ENCODE measurements around the gene ZDHHC23. TPM values are rescaled to one million over a fixed set of nuclear protein-coding genes. Genes with fewer than 3 reads are reported as not detected.

The ZDHHC23 gene
- total RNA-seq, 1 donor from 2014 or later: 1.0 TPM

DNA sequence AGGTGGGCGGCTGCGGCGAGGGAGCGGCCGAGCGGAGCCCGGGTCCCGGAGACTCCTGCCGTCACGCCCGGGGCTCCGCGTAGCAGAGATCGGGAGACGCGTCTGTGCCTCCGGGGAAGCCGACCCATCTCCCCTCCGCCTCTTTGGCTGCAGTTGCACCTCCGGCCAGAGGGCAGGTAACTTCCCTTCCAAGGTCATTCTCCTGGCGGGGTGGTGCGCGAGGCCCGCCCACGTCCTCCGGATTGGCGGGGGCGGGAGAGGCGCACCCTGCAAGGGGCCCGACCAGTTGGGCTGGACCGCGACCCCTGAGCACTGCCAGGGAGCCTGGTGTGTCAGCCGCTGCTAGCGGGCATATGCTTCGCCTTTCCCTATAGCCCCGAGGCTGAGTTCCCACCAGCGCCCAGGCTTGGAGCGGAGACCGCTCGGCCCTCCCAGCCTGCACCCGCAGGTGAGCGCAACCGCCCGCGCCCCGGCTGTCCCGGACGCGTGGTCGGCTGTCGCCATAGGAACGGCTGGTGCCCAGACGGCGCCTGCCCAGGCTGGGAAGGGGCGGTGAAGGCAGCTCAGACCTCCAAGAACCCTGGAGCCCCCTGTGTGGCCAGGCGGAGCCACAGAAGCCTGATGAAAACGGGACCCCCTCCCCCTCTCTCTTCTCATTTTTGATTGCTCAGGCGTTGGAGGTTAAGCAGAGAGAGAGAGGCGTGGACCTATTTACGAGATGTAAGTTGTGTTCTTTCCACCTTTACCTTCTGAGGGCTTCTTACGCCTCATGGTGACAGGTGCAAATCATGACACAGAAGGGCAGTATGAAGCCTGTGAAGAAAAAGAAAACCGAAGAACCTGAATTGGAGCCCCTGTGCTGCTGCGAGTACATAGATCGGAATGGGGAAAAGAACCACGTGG, 453 bp downstream of the ZDHHC23 start:
- H3K27ac ChIP-seq (ENCODE audit: low read depth, low read length): no peak overlapping the region
- peak overlapping the region; percentile 68 to 82 (median 81) for H3K4me3 ChIP-seq (ENCODE audit: low read length in 3 of 3)
- peak overlapping the region in 2 of 3 donors; percentile 10 to 56 for H3K9ac ChIP-seq (ENCODE audit: low read depth in 1 of 3, low read length in 3 of 3)
- H3K4me1 ChIP-seq (ENCODE audit: control insufficient read depth in 3 of 3, insufficient read depth in 3 of 3, low read length in 3 of 3): peaks cover 5 to 10% (median 7%) of the 10 kb centered on the region in 3 donors
- no peaks in the 10 kb centered on the region for H3K36me3 ChIP-seq (ENCODE audit: control insufficient read depth in 3 of 3, insufficient read depth in 3 of 3, low read length in 3 of 3)
- no peaks in the 10 kb centered on the region for H3K9me3 ChIP-seq (ENCODE audit: control insufficient read depth in 3 of 3, low read length in 3 of 3)
- H3K27me3 ChIP-seq (ENCODE audit: control insufficient read depth in 3 of 3, insufficient read depth in 3 of 3, low read length in 3 of 3): no peaks in the 10 kb centered on the region

- H3K9me3 ChIP-seq (ENCODE audit: control insufficient read depth in 3 of 3, low read length in 3 of 3): no peaks in the 10 kb centered on the region
- no peak overlapping the region for H3K4me3 ChIP-seq (ENCODE audit: low read length in 3 of 3)
- H3K36me3 ChIP-seq (ENCODE audit: control insufficient read depth in 3 of 3, insufficient read depth in 3 of 3, low read length in 3 of 3): peaks cover 0 to 3% (median 0%) of the 10 kb centered on the region in 3 donors
- peaks cover 5 to 12% (median 10%) of the 10 kb centered on the region in 3 donors for H3K4me1 ChIP-seq (ENCODE audit: control insufficient read depth in 3 of 3, insufficient read depth in 3 of 3, low read length in 3 of 3)
- no peak overlapping the region for H3K27ac ChIP-seq (ENCODE audit: low read depth, low read length)
- H3K27me3 ChIP-seq (ENCODE audit: control insufficient read depth in 3 of 3, insufficient read depth in 3 of 3, low read length in 3 of 3): no peaks in the 10 kb centered on the region
- H3K9ac ChIP-seq (ENCODE audit: low read depth in 1 of 3, low read length in 3 of 3): no peak overlapping the region
Observed at GRCh38 chr3:113952921-113953320, 5.1 kb downstream of the ZDHHC23 start.

GRCh38 chr3:113953677-113954076, 5.9 kb downstream of the ZDHHC23 start:
- Histone ChIP-seq H3K4me3 (ENCODE audit: low read length in 3 of 3) (no peak overlapping the region), H3K27ac (ENCODE audit: low read depth, low read length) (no peak overlapping the region), H3K36me3 (ENCODE audit: control insufficient read depth in 3 of 3, insufficient read depth in 3 of 3, low read length in 3 of 3) (peaks cover 0 to 3% (median 2%) of the 10 kb centered on the region in 3 donors), H3K9me3 (ENCODE audit: control insufficient read depth in 3 of 3, low read length in 3 of 3) (no peaks in the 10 kb centered on the region), H3K9ac (ENCODE audit: low read depth in 1 of 3, low read length in 3 of 3) (no peak overlapping the region), H3K27me3 (ENCODE audit: control insufficient read depth in 3 of 3, insufficient read depth in 3 of 3, low read length in 3 of 3) (no peaks in the 10 kb centered on the region), H3K4me1 (ENCODE audit: control insufficient read depth in 3 of 3, insufficient read depth in 3 of 3, low read length in 3 of 3) (peaks cover 2 to 9% (median 2%) of the 10 kb centered on the region in 3 donors)

DNA sequence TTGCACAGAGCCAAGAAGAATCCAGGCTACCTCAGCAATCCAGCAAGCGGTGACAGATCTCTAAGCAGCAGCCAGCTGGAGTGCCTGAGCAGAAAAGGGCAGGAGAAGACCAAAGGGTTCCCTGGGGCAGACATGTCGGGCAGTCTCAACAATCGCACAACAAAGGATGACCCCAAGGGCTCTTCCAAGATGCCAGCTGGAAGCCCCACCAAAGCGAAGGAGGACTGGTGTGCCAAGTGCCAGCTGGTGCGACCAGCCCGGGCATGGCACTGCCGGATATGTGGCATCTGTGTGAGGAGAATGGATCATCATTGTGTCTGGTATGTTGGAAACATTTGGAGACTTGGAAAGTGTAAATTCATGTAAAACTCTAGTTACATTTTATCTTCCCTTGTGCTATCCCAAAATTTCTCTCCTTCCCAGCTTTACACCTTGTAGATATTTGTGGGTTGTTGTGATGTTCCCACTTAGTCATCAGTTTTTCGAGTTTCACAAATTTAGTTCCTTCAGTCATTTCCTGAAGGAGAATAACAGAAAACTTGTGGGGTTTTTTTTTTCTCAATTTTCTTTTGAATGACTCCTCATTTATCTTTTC, 6.4 kb downstream of the ZDHHC23 start:
- Histone ChIP-seq H3K4me3 (ENCODE audit: low read length in 3 of 3) (no peak overlapping the region), H3K9me3 (ENCODE audit: control insufficient read depth in 3 of 3, low read length in 3 of 3) (no peaks in the 10 kb centered on the region)

GRCh38 chr3:113963879-113964278, 16.1 kb downstream of the ZDHHC23 start:
- Histone ChIP-seq H3K9ac (ENCODE audit: low read depth in 1 of 3, low read length in 3 of 3) (no peak overlapping the region), H3K36me3 (ENCODE audit: control insufficient read depth in 3 of 3, insufficient read depth in 3 of 3, low read length in 3 of 3) (peaks cover 0 to 3% (median 0%) of the 10 kb centered on the region in 3 donors), H3K27me3 (ENCODE audit: control insufficient read depth in 3 of 3, insufficient read depth in 3 of 3, low read length in 3 of 3) (no peaks in the 10 kb centered on the region), H3K9me3 (ENCODE audit: control insufficient read depth in 3 of 3, low read length in 3 of 3) (no peaks in the 10 kb centered on the region), H3K4me1 (ENCODE audit: control insufficient read depth in 3 of 3, insufficient read depth in 3 of 3, low read length in 3 of 3) (peaks cover 0 to 2% (median under 1%) of the 10 kb centered on the region in 3 donors), H3K27ac (ENCODE audit: low read depth, low read length) (no peak overlapping the region), H3K4me3 (ENCODE audit: low read length in 3 of 3) (no peak overlapping the region)

More for the DNA sequence above, 6.4 kb downstream of the ZDHHC23 start:
- Histone ChIP-seq H3K27me3 (ENCODE audit: control insufficient read depth in 3 of 3, insufficient read depth in 3 of 3, low read length in 3 of 3) (no peaks in the 10 kb centered on the region), H3K9ac (ENCODE audit: low read depth in 1 of 3, low read length in 3 of 3) (no peak overlapping the region), H3K4me1 (ENCODE audit: control insufficient read depth in 3 of 3, insufficient read depth in 3 of 3, low read length in 3 of 3) (peaks cover 0 to 6% (median 0%) of the 10 kb centered on the region in 3 donors), H3K36me3 (ENCODE audit: control insufficient read depth in 3 of 3, insufficient read depth in 3 of 3, low read length in 3 of 3) (peaks cover 0 to 3% (median 2%) of the 10 kb centered on the region in 3 donors), H3K27ac (ENCODE audit: low read depth, low read length) (no peak overlapping the region)

DNA sequence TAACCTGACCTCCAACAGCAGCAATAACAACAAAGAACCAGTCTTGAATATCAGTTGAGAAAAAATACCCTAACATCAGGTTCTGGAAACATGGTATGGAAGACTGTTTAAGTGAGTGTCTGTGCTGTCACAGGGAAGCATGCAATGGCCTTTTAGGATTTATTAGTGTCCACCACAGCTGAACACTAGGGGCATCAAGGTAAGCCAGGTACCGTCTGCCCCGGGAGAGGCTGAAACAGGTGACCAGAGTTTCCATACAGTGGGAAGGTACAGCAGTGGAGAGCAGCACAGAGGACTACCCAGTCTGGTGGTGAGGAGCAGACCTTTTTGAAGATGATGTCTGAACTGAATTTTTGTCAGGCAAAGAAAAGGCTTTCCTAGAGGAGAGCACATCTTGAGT, 18.4 kb downstream of the ZDHHC23 start:
- Histone ChIP-seq H3K4me3 (ENCODE audit: low read length in 3 of 3) (no peak overlapping the region), H3K36me3 (ENCODE audit: control insufficient read depth in 3 of 3, insufficient read depth in 3 of 3, low read length in 3 of 3) (peaks cover 0 to 3% (median 0%) of the 10 kb centered on the region in 3 donors), H3K4me1 (ENCODE audit: control insufficient read depth in 3 of 3, insufficient read depth in 3 of 3, low read length in 3 of 3) (peaks cover 0 to 6% (median 3%) of the 10 kb centered on the region in 3 donors), H3K9ac (ENCODE audit: low read depth in 1 of 3, low read length in 3 of 3) (no peak overlapping the region), H3K9me3 (ENCODE audit: control insufficient read depth in 3 of 3, low read length in 3 of 3) (no peaks in the 10 kb centered on the region), H3K27me3 (ENCODE audit: control insufficient read depth in 3 of 3, insufficient read depth in 3 of 3, low read length in 3 of 3) (no peaks in the 10 kb centered on the region), H3K27ac (ENCODE audit: low read depth, low read length) (no peak overlapping the region)

DNA sequence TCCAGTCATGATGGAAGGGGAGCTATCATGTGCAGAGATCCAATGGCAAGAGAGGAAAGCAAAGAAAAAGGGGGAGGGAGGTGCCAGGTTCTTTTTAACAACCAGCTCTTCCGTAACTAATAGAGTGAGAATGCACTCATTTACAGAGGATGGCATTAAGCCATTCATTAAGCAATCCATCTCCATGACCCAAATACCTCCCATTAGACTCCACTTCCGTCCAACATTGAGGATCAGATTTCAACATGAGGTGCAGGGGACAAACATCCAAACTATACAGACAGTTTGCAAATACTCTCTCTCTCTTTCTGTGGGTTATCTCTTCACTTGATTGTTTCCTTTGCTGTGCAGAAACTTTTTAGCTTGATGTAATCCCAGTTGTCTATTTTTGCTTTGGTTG, 21.2 kb downstream of the ZDHHC23 start:
- Histone ChIP-seq H3K36me3 (ENCODE audit: control insufficient read depth in 3 of 3, insufficient read depth in 3 of 3, low read length in 3 of 3) (peaks cover 0 to 3% (median 0%) of the 10 kb centered on the region in 3 donors), H3K4me1 (ENCODE audit: control insufficient read depth in 3 of 3, insufficient read depth in 3 of 3, low read length in 3 of 3) (peaks cover 0 to 6% (median 3%) of the 10 kb centered on the region in 3 donors), H3K9ac (ENCODE audit: low read depth in 1 of 3, low read length in 3 of 3) (no peak overlapping the region), H3K4me3 (ENCODE audit: low read length in 3 of 3) (no peak overlapping the region), H3K27me3 (ENCODE audit: control insufficient read depth in 3 of 3, insufficient read depth in 3 of 3, low read length in 3 of 3) (no peaks in the 10 kb centered on the region), H3K9me3 (ENCODE audit: control insufficient read depth in 3 of 3, low read length in 3 of 3) (peaks cover 0 to 2% (median 0%) of the 10 kb centered on the region in 3 donors), H3K27ac (ENCODE audit: low read depth, low read length) (no peak overlapping the region)

GRCh38 chr3:113977822-113978221, 30.0 kb downstream of the ZDHHC23 start:
- H3K36me3 ChIP-seq (ENCODE audit: control insufficient read depth in 3 of 3, insufficient read depth in 3 of 3, low read length in 3 of 3): peaks cover 0 to 11% (median 5%) of the 10 kb centered on the region in 3 donors
- no peak overlapping the region for H3K9ac ChIP-seq (ENCODE audit: low read depth in 1 of 3, low read length in 3 of 3)

GRCh38 chr3:113979916-113980315, 32.1 kb downstream of the ZDHHC23 start:
- peaks cover 0 to 10% (median 5%) of the 10 kb centered on the region in 3 donors for H3K36me3 ChIP-seq (ENCODE audit: control insufficient read depth in 3 of 3, insufficient read depth in 3 of 3, low read length in 3 of 3)

More at GRCh38 chr3:113977822-113978221, 30.0 kb downstream of the ZDHHC23 start:
- Histone ChIP-seq H3K4me1 (ENCODE audit: control insufficient read depth in 3 of 3, insufficient read depth in 3 of 3, low read length in 3 of 3) (no peaks in the 10 kb centered on the region), H3K4me3 (ENCODE audit: low read length in 3 of 3) (no peak overlapping the region), H3K27me3 (ENCODE audit: control insufficient read depth in 3 of 3, insufficient read depth in 3 of 3, low read length in 3 of 3) (no peaks in the 10 kb centered on the region), H3K27ac (ENCODE audit: low read depth, low read length) (no peak overlapping the region), H3K9me3 (ENCODE audit: control insufficient read depth in 3 of 3, low read length in 3 of 3) (peaks cover 0 to 2% (median 0%) of the 10 kb centered on the region in 3 donors)

DNA sequence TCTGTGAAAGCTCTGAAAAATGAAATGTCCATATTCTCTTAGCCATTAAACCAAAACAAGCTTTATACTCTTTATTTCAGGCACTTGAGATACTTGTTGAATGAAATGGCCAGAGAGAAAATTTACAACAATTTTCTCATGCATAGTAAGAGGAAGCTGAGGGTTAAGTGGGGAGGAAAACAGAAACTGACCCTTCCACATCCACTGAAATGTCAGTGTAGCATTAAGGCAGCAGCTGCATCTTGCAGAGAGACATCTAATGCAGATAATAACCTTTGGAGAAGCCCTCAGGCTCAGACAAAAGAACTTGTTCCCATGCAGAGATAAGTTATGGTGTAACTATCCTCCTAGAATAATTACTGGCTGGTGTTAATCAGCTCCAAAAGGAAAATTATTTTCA, 34.0 kb downstream of the ZDHHC23 start:
- Histone ChIP-seq H3K9ac (ENCODE audit: low read depth in 1 of 3, low read length in 3 of 3) (no peak overlapping the region), H3K4me3 (ENCODE audit: low read length in 3 of 3) (no peak overlapping the region), H3K4me1 (ENCODE audit: control insufficient read depth in 3 of 3, insufficient read depth in 3 of 3, low read length in 3 of 3) (no peaks in the 10 kb centered on the region), H3K9me3 (ENCODE audit: control insufficient read depth in 3 of 3, low read length in 3 of 3) (no peaks in the 10 kb centered on the region), H3K27ac (ENCODE audit: low read depth, low read length) (no peak overlapping the region), H3K27me3 (ENCODE audit: control insufficient read depth in 3 of 3, insufficient read depth in 3 of 3, low read length in 3 of 3) (no peaks in the 10 kb centered on the region), H3K36me3 (ENCODE audit: control insufficient read depth in 3 of 3, insufficient read depth in 3 of 3, low read length in 3 of 3) (peaks cover 0 to 13% (median 5%) of the 10 kb centered on the region in 3 donors)

More at GRCh38 chr3:113979916-113980315, 32.1 kb downstream of the ZDHHC23 start:
- Histone ChIP-seq H3K4me3 (ENCODE audit: low read length in 3 of 3) (no peak overlapping the region), H3K4me1 (ENCODE audit: control insufficient read depth in 3 of 3, insufficient read depth in 3 of 3, low read length in 3 of 3) (no peaks in the 10 kb centered on the region), H3K27me3 (ENCODE audit: control insufficient read depth in 3 of 3, insufficient read depth in 3 of 3, low read length in 3 of 3) (no peaks in the 10 kb centered on the region), H3K9me3 (ENCODE audit: control insufficient read depth in 3 of 3, low read length in 3 of 3) (no peaks in the 10 kb centered on the region), H3K27ac (ENCODE audit: low read depth, low read length) (no peak overlapping the region), H3K9ac (ENCODE audit: low read depth in 1 of 3, low read length in 3 of 3) (no peak overlapping the region)
